HEK293 (cell line): Measurements from ENCODE around the gene PEPD.

Source experiments
- CTCF ChIA-PET: fragments of 350-600 bp; formaldehyde crosslinking; extraction: SDS; loops from one replicate; lab custom pipeline; 2021; ENCODE audit warnings: antibody characterized with exemption; lab: Yijun Ruan, JAX
- POLR2A ChIA-PET: fragments of 300-600 bp; formaldehyde crosslinking; extraction: SDS; loops from one replicate; lab custom pipeline; 2020; ENCODE audit warnings: antibody characterized with exemption, inconsistent platforms; lab: Yijun Ruan, JAX
- H3K27ac ChIP-seq: fragments of 200-500 bp; sonication (Bioruptor generic); 2 replicates; pipeline ENCODE4 v1.5.1; 2014; ENCODE audit warnings: low read depth, low read length, control low read depth, inconsistent platforms; ENCODE audit errors: extremely low read depth
- H3K36me3 ChIP-seq, 2 experiments: fragments of 200-500 bp in 1 of 2; sonication (Bioruptor generic) in 1 of 2; 1 replicate in 1 of 2; 2 replicates in 1 of 2; pipeline ENCODE4 v1.5.1; 2014 to 2017; ENCODE audit warnings: inconsistent platforms in 2 of 2, low read length in 2 of 2; ENCODE audit not compliant: control insufficient read depth in 2 of 2, insufficient read depth in 1 of 2
- H3K4me1 ChIP-seq: fragments of 200-500 bp; sonication (Bioruptor generic); 2 replicates; pipeline ENCODE4 v1.5.1; 2014; ENCODE audit warnings: mild to moderate bottlenecking, low read length, inconsistent platforms; ENCODE audit not compliant: control insufficient read depth, insufficient read depth
- H3K4me3 ChIP-seq: 2 replicates; pipeline ENCODE4 v1.5.1; 2011; ENCODE audit warnings: low read depth, mild to moderate bottlenecking, control low read depth, low read length, moderate library complexity
- H3K9me3 ChIP-seq: fragments of 200-500 bp; sonication (Bioruptor generic); 2 replicates; pipeline ENCODE4 v1.5.1; 2014; ENCODE audit warnings: low read depth, low read length, inconsistent platforms; ENCODE audit not compliant: control insufficient read depth, insufficient read depth
- HIC1 ChIP-seq: fragments of 450-650 bp; formaldehyde crosslinking; IDR thresholded peaks from 2 replicates; pipeline ENCODE4 v1.5.1; 2016; ENCODE audit warnings: missing biosample characterization, missing genetic modification characterization
- HOXD13 ChIP-seq: sonication (generic); formaldehyde crosslinking; IDR thresholded peaks from 2 replicates; pipeline ENCODE4 v1.8.0; 2022; ENCODE audit warnings: missing genetic modification reagents, borderline replicate concordance
- KLF1 ChIP-seq: fragments of 450-650 bp; formaldehyde crosslinking; IDR thresholded peaks from 2 replicates; pipeline ENCODE4 v1.5.1; 2016; ENCODE audit warnings: missing biosample characterization, missing genetic modification characterization
- KLF17 ChIP-seq: fragments of 450-650 bp; formaldehyde crosslinking; IDR thresholded peaks from 2 replicates; pipeline ENCODE4 v1.5.1; 2016; ENCODE audit warnings: missing biosample characterization, missing genetic modification characterization
- KLF8 ChIP-seq: fragments of 450-650 bp; formaldehyde crosslinking; IDR thresholded peaks from 2 replicates; pipeline ENCODE4 v1.5.1; 2016; ENCODE audit warnings: missing biosample characterization, missing genetic modification characterization
- PBX3 ChIP-seq: sonication (generic); formaldehyde crosslinking; IDR thresholded peaks from 2 replicates; pipeline ENCODE4 v1.8.1; 2022; ENCODE audit warnings: mild to moderate bottlenecking, moderate library complexity, missing genetic modification reagents
- SP2 ChIP-seq: fragments of 450-650 bp; formaldehyde crosslinking; IDR thresholded peaks from 2 replicates; pipeline ENCODE4 v1.5.1; 2016; ENCODE audit warnings: missing biosample characterization, missing genetic modification characterization
- ZBTB21 ChIP-seq: fragments of 450-650 bp; formaldehyde crosslinking; IDR thresholded peaks from 2 replicates; pipeline ENCODE4 v1.5.1; 2017; ENCODE audit warnings: missing biosample characterization, missing genetic modification characterization
- ZNF18 ChIP-seq: fragments of 450-650 bp; formaldehyde crosslinking; IDR thresholded peaks from 2 replicates; pipeline ENCODE4 v1.5.1; 2016; ENCODE audit warnings: missing biosample characterization, missing genetic modification characterization
- ZNF19 ChIP-seq: fragments of 450-650 bp; formaldehyde crosslinking; IDR thresholded peaks from 2 replicates; pipeline ENCODE4; 2016; ENCODE audit warnings: missing biosample characterization, missing genetic modification characterization, low read depth
- ZNF239 ChIP-seq: fragments of 450-650 bp; formaldehyde crosslinking; IDR thresholded peaks from 2 replicates; pipeline ENCODE4 v1.5.1; 2016; ENCODE audit warnings: missing biosample characterization, missing genetic modification characterization
- ZNF354C ChIP-seq: fragments of 450-650 bp; formaldehyde crosslinking; IDR thresholded peaks from 2 replicates; pipeline ENCODE4 v1.5.1; 2016; ENCODE audit warnings: missing biosample characterization, missing genetic modification characterization, low read depth, borderline replicate concordance
- ZNF366 ChIP-seq: fragments of 450-650 bp; formaldehyde crosslinking; conservative IDR thresholded peaks from 2 replicates; pipeline ENCODE4 v1.5.1; 2016; ENCODE audit warnings: missing biosample characterization, missing genetic modification characterization
- ZNF510 ChIP-seq: fragments of 450-650 bp; formaldehyde crosslinking; IDR thresholded peaks from 2 replicates; pipeline ENCODE4 v1.5.1; 2018; ENCODE audit warnings: mild to moderate bottlenecking, missing genetic modification characterization, missing biosample characterization; ENCODE audit not compliant: insufficient replicate concordance
- ZNF514 ChIP-seq: fragments of 450-650 bp; formaldehyde crosslinking; IDR thresholded peaks from 2 replicates; pipeline ENCODE4 v1.5.1; 2016; ENCODE audit warnings: missing biosample characterization, missing genetic modification characterization
- ZNF560 ChIP-seq: fragments of 450-650 bp; formaldehyde crosslinking; IDR thresholded peaks from 2 replicates; pipeline ENCODE4 v1.5.1; 2017; ENCODE audit warnings: missing biosample characterization, missing genetic modification characterization, borderline replicate concordance
- ZNF624 ChIP-seq: fragments of 450-650 bp; formaldehyde crosslinking; IDR thresholded peaks from 2 replicates; pipeline ENCODE4 v1.5.1; 2017; ENCODE audit warnings: missing biosample characterization, missing genetic modification characterization
- ZNF626 ChIP-seq: fragments of 450-650 bp; sonication (Bioruptor Pico); formaldehyde crosslinking; IDR thresholded peaks from 2 replicates; pipeline ENCODE4 v1.5.1; 2018; ENCODE audit warnings: missing biosample characterization, missing genetic modification characterization, inconsistent platforms
- ZNF629 ChIP-seq: fragments of 450-650 bp; formaldehyde crosslinking; IDR thresholded peaks from 2 replicates; pipeline ENCODE4 v1.5.1; 2017; ENCODE audit warnings: missing biosample characterization, missing genetic modification characterization
- ZNF639 ChIP-seq: fragments of 450-650 bp; formaldehyde crosslinking; IDR thresholded peaks from 2 replicates; pipeline ENCODE4 v1.5.1; 2016; ENCODE audit warnings: missing biosample characterization, missing genetic modification characterization
- ZNF830 ChIP-seq: fragments of 450-650 bp; IDR thresholded peaks from 2 replicates; pipeline ENCODE4 v1.5.0; 2018; ENCODE audit warnings: missing biosample characterization, missing genetic modification characterization, low read depth, mild to moderate bottlenecking, moderate library complexity
- ZSCAN16 ChIP-seq: fragments of 450-650 bp; formaldehyde crosslinking; IDR thresholded peaks from 2 replicates; pipeline ENCODE4 v1.5.1; 2016; ENCODE audit warnings: missing biosample characterization, missing genetic modification characterization
- ZSCAN5A ChIP-seq: fragments of 450-650 bp; formaldehyde crosslinking; IDR thresholded peaks from 2 replicates; pipeline ENCODE4 v1.5.1; 2016; ENCODE audit warnings: missing biosample characterization, missing genetic modification characterization

The PEPD gene

GRCh38 chr19:33472226-33472625 is 49.4 kb downstream of the PEPD start:
- no peak overlapping the region for H3K27ac ChIP-seq

GRCh38 chr19:33471111-33471996 is 50.2 kb downstream of the PEPD start:
- Histone ChIP-seq H3K9me3 (no peaks in the 10 kb centered on the region), H3K36me3 (peaks cover 0 to 5% of the 10 kb centered on the region in 2 experiments; a peak in 1 of 3 replicates), H3K4me3 (no peak overlapping the region), H3K4me1 (peaks cover 7% of the 10 kb centered on the region; the same call in 1 of the 2 replicates), H3K27ac (no peak overlapping the region)
- TF ChIP-seq ZNF354C (no peak), ZNF366 (tag by site-specific recombination) (no peak), ZNF830 (tag by site-specific recombination) (no peak), ZNF560 (tag by site-specific recombination) (no peak), HOXD13 (CRISPR knock-in tag) (no peak), PBX3 (CRISPR knock-in tag) (no peak), KLF8 (tag by site-specific recombination) (no peak), ZNF639 (tag by site-specific recombination) (no peak), ZNF626 (tag by site-specific recombination) (no peak), ZSCAN16 (no peak), ZBTB21 (tag by site-specific recombination) (no peak), ZNF514 (tag by site-specific recombination) (no peak), ZNF510 (tag by site-specific recombination) (no peak), ZNF18 (no peak), HIC1 (no peak), KLF17 (tag by site-specific recombination) (no peak), ZNF19 (tag by site-specific recombination) (no peak), ZSCAN5A (tag by site-specific recombination) (no peak), ZNF239 (tag by site-specific recombination) (no peak)
- CTCF ChIA-PET: interaction anchor here (0.7 to 1.7 kb wide), 5 partner anchors 41 to 1137 kb away, joined by 3 to 5 read pairs (median 3); no protein-coding TSS in a partner anchor
- POLR2A ChIA-PET: interaction anchor here (0.7 kb wide), 1 partner anchor 16 kb away, joined by 3 read pairs; no protein-coding TSS in a partner anchor

More at GRCh38 chr19:33472226-33472625, 49.4 kb downstream of the PEPD start:
- ChIA-PET POLR2A (no interaction called here), CTCF (interaction anchor here (1.1 to 1.7 kb wide), 3 partner anchors 42 to 624 kb away, joined by 3 to 5 read pairs (median 4); no protein-coding TSS in a partner anchor)
- H3K4me3 ChIP-seq: no peak overlapping the region
- TF ChIP-seq ZNF629 (no peak), SP2 (tag by site-specific recombination) (no peak), ZNF354C (no peak), ZNF624 (tag by site-specific recombination) (no peak), KLF1 (no peak)
- TF ChIP-seq, all 188 proteins: peak for 0
- H3K9me3 ChIP-seq: no peaks in the 10 kb centered on the region
- peaks cover 3 to 5% of the 10 kb centered on the region in 2 experiments; a peak in 2 of 3 replicates for H3K36me3 ChIP-seq
- H3K4me1 ChIP-seq: peaks cover 7% of the 10 kb centered on the region; the same call in 1 of the 2 replicates
